GM12874 (cell line): ENCODE measurements around the gene RCL1.

Source experiments
- TF ChIP-seq, protein P1 (sequence below): IDR thresholded peaks from 2 replicates; pipeline ENCODE4 v1.5.1; 2011; ENCODE audit warnings: low read depth, mild to moderate bottlenecking, control low read depth, low read length, moderate library complexity; ENCODE audit not compliant: insufficient read depth

RCL1 gene

DNA sequence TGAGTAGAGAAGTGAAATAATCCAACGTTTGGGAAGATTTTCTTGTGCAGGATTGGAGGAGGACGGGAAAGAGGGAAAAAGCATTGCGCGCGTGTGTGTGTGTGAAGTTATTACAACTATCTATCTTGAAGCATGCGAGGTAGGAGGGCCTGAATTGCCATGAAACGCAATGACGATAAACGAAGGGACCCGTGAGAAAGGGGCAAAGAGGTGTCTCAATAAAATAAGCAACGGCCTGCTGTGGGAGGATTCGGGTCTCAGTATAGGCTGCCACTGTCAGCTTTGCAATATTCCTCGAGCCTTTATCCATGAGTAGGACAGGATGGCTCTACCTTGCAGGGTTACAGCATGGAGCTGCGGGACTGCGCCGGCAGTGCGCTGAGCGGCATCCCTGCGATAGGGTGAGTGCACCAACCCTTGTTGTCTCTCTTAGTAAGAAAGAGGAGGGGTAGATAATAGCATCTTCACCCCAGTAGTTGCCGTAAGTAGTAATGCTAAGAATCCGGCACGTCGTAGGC lies 631 bp upstream of the RCL1 start:
- TF ChIP-seq, protein P1, sequence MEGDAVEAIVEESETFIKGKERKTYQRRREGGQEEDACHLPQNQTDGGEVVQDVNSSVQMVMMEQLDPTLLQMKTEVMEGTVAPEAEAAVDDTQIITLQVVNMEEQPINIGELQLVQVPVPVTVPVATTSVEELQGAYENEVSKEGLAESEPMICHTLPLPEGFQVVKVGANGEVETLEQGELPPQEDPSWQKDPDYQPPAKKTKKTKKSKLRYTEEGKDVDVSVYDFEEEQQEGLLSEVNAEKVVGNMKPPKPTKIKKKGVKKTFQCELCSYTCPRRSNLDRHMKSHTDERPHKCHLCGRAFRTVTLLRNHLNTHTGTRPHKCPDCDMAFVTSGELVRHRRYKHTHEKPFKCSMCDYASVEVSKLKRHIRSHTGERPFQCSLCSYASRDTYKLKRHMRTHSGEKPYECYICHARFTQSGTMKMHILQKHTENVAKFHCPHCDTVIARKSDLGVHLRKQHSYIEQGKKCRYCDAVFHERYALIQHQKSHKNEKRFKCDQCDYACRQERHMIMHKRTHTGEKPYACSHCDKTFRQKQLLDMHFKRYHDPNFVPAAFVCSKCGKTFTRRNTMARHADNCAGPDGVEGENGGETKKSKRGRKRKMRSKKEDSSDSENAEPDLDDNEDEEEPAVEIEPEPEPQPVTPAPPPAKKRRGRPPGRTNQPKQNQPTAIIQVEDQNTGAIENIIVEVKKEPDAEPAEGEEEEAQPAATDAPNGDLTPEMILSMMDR = no peak

DNA sequence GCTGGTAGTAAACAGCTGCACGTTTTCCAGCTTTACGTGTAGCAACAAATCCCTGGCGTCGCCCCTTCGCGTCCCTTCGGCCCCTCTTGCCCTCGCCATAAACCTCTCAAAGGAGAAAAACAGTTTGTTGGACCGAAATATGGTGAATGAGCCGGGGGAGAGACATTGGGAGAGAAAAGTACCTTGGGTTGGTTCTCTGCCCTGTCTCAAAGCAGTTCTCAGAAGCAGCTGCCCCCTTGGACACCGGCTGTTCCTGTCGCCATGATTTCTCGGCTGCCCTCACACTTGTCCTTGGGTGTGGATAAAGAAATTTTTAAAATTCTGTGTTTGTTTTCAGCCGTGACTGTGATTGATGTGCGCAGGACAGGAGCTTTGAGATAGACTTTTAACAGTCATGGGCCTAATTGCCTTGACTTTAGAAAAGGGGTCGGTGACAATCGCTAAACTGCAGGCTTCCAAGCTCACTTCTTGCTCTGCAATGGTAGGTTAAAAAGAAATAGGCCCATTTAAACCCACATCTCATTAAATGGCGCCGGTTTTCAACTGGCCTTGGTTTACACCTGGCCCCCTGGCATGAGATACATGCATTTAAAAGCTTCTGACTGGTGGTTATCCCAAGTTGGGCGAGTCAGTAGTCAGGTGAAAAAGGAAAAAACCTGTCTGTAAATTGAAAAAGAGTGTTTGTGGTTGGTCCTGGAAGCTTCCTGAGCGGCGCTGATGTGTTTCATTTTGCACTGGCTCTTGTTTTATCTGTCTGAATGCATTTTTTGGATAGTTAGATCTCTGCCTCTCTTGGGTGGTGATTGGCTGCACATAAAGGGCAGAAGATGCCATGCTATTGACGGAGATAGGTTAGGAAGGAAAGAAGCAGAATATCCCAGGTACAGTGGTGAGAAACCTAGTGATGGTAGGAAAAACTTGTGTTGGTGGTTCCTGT lies 983 bp downstream of the RCL1 start:
- TF ChIP-seq, protein P1 = no peak

DNA sequence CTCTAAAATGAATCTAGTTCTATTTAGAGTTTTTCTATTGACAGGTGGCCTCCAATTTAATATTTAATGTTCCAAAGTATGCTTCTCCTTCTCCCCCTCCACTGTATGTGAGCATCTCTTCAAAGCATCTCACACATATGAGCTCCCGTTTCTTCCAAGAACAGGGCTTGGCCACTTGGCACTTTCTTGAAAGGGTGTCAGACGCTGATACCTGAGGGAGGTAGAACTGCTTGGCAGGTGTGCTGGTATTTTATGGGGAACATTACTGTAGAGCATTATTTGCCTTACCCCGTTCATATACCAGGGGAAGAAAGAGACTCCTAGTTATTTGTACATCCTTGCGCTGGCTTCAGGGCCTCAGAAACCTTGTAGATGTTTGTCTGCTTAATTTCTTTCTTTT lies 1.9 kb downstream of the RCL1 start:
- TF ChIP-seq, protein P1 = no peak

DNA sequence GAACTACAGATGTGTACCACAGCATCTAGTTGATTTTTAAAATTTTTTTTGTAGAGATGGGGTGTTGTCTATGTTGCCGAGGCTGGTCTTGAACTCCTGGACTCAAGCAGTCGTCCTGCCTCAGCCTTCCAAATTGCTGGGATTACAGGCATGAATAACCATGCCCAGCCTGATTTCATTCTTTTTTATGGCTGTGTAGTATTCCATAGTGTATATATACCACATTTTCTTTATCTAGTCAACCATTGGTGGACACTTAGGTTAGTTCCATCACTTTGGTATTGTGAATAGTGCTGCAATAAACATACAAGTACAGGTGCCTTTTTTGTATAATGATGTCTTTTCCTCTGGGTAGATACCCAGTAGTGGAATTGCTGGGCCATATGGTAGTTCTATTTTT lies 3.8 kb downstream of the RCL1 start:
- TF ChIP-seq, protein P1 = no peak

DNA sequence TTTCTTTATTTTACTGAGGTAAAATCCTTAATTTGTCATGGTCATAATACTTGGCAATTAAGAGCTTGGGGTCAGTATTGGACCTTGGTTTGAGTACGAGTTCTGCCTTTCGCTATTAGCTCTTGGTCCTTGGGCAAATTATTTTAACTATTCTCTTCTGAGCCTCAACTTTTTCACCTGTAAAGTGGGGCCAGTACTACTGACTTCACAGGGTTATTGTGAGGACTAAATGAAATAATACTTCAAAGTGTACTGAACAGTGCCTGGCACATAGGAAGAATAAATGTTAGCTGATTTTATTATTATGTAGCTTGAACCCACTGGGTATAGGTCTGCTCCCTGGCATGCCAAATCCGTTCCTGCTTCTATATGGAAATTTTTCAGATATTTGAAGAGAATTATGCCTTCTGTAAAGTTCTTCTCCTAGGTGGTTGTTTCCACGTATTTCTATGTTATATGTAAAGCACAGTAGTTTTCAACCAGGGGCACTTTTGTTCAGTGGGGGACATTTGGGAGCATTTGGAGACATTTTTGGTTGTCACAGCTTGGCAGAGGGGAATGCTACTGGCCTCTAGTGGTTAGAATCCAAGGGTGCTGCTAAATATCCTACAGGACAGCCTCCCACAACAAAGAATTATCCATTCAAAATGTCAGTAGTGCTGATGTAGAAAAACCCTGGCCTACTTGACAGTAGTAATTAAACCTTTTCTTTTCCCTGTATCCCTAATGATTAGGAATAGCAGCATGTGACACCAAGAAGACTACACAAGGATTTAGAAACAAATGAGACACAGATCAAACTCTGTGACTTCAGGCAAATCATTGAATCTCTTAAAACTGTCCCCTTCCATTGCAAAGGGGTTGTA lies 4.5 kb downstream of the RCL1 start:
- TF ChIP-seq, protein P1 = peak; percentile 70

DNA sequence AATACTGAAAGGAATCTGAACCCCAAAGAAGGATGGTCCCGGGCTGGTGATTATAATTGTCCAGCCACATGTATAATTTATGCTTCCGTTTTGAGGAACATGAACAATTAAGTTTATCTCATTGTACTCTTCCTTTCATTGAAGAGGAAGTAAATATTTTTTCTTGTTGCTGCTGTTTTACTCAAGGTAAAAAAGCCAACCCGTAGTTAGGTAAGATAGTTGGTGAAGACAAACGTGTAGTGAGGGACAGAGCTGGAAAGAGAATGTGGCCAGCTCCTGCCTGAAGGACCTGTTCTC lies 5.1 kb downstream of the RCL1 start:
- TF ChIP-seq, protein P1 = no peak
